Urinary bladder (tissue), 2 donors: Measurements from ENCODE around the gene CCNT2. TPM values are rescaled to one million over a fixed set of nuclear protein-coding genes. Genes with fewer than 3 reads are reported as not detected.

Experiments used
- polyA plus RNA-seq: library from polyadenylated mRNA; stranded (reverse); fragments of 200-250 nt; gene quantifications from one replicate; pipeline ENCODE4 v1.2.3, GENCODE V29; 2013
- total RNA-seq: library from RNA; depleted of rRNA; stranded (reverse); fragments of >200 nt; gene quantifications from one replicate; pipeline ENCODE4 v1.2.3, GENCODE V29; 2014
- donor health status: healthy.

Gene CCNT2
- total and polyA plus RNA-seq, 2 donors: 14.8 to 104 TPM

Other genes starting within 250 kb of the CCNT2 start
- 1.6 TPM for gene TMEM163, start 199.8 kb upstream of the CCNT2 start, total RNA-seq
- 2.4 TPM for gene TMEM163, start 199.8 kb upstream of the CCNT2 start, polyA plus RNA-seq
- not detected for gene ACMSD, start 80.2 kb upstream of the CCNT2 start, total RNA-seq
- gene ACMSD, start 80.2 kb upstream of the CCNT2 start, polyA plus RNA-seq: not detected
- not detected for gene MAP3K19, start 128.6 kb downstream of the CCNT2 start, total RNA-seq
- gene MAP3K19, start 128.6 kb downstream of the CCNT2 start, polyA plus RNA-seq: not detected
- 110 TPM for gene RAB3GAP1, start 133.5 kb downstream of the CCNT2 start, total RNA-seq
- 36.9 TPM for gene RAB3GAP1, start 133.5 kb downstream of the CCNT2 start, polyA plus RNA-seq